GM12878 (cell line): ENCODE measurements around the gene TBCK.

Source experiments
- BHLHE40 ChIP-seq, 2 experiments: fragments of 450-650 bp in 1 of 2; IDR thresholded peaks; 2 replicates each; pipeline ENCODE4 v1.6.1; 2011 to 2017; ENCODE audit warnings: low read depth in 2 of 2, borderline replicate concordance in 1 of 2, improper control_type of control experiment in 1 of 2, low read length in 1 of 2, mild to moderate bottlenecking in 1 of 2
- BMI1 ChIP-seq: fragments of 450-650 bp; IDR thresholded peaks from 2 replicates; pipeline ENCODE4 v1.6.1; 2016; ENCODE audit warnings: mild to moderate bottlenecking, moderate library complexity, borderline replicate concordance
- CHD1 ChIP-seq: IDR thresholded peaks from 2 replicates; pipeline ENCODE4 v1.6.1; 2012; ENCODE audit warnings: low read depth, low read length, improper control_type of control experiment
- EP300 ChIP-seq, 2 experiments: fragments of 150-350 bp in 1 of 2; IDR thresholded peaks; 2 replicates each; pipeline ENCODE4 v1.6.1; 2011 to 2012; ENCODE audit warnings: low read depth in 2 of 2, low read length in 2 of 2, borderline replicate concordance in 1 of 2, improper control_type of control experiment in 1 of 2, inconsistent platforms in 1 of 2; ENCODE audit not compliant: control insufficient read depth in 1 of 2
- ESRRA ChIP-seq: IDR thresholded peaks from 2 replicates; pipeline ENCODE4 v1.6.1; 2012; ENCODE audit warnings: mild to moderate bottlenecking, low read length, improper control_type of control experiment
- EZH2 ChIP-seq: IDR thresholded peaks from 2 replicates; pipeline ENCODE4 v1.6.1; 2012; ENCODE audit warnings: low read depth, mild to moderate bottlenecking, control low read depth, inconsistent platforms, low read length, borderline replicate concordance; ENCODE audit not compliant: control insufficient read depth
- KAT2A ChIP-seq: conservative IDR thresholded peaks from 2 replicates; pipeline ENCODE4 v1.6.1; 2011; ENCODE audit warnings: low read depth, low read length; ENCODE audit not compliant: control insufficient read depth
- NRF1 ChIP-seq: conservative IDR thresholded peaks from 2 replicates; pipeline ENCODE4 v1.6.1; 2011; ENCODE audit warnings: mild to moderate bottlenecking, low read depth, low read length, improper control_type of control experiment
- POLR2AphosphoS2 ChIP-seq: IDR thresholded peaks from 2 replicates; pipeline ENCODE4 v1.6.1; 2011; ENCODE audit warnings: low read depth, mild to moderate bottlenecking, low read length, improper control_type of control experiment, moderate library complexity
- POLR2AphosphoS5 ChIP-seq: IDR thresholded peaks from 2 replicates; pipeline ENCODE4 v1.6.1; 2011; ENCODE audit warnings: mild to moderate bottlenecking, low read length, inconsistent platforms
- TCF12 ChIP-seq: IDR thresholded peaks from 2 replicates; pipeline ENCODE4 v1.6.1; 2011; ENCODE audit warnings: low read depth, mild to moderate bottlenecking, low read length
- YY1 ChIP-seq: IDR thresholded peaks from 2 replicates; pipeline ENCODE4 v1.6.1; 2011; ENCODE audit warnings: low read depth, mild to moderate bottlenecking, low read length
- TF ChIP-seq, protein P1 (sequence below): IDR thresholded peaks from 2 replicates; pipeline ENCODE4 v1.6.1; 2011; ENCODE audit warnings: low read depth, mild to moderate bottlenecking, low read length, moderate library complexity, borderline replicate concordance; ENCODE audit errors: extremely low read depth
- TF ChIP-seq, protein P2 (sequence below), 3 experiments: IDR thresholded peaks in 2 of 3; conservative IDR thresholded peaks in 1 of 3; 2 replicates each; pipeline ENCODE4 v1.5.1; 2011; ENCODE audit warnings: low read depth in 3 of 3, low read length in 3 of 3, mild to moderate bottlenecking in 3 of 3, control low read depth in 2 of 3, moderate library complexity in 2 of 3, inconsistent platforms in 1 of 3, mixed read lengths in 1 of 3; ENCODE audit not compliant: control insufficient read depth in 2 of 3, insufficient read depth in 1 of 3; ENCODE audit errors: extremely low read depth in 1 of 3

DNA sequence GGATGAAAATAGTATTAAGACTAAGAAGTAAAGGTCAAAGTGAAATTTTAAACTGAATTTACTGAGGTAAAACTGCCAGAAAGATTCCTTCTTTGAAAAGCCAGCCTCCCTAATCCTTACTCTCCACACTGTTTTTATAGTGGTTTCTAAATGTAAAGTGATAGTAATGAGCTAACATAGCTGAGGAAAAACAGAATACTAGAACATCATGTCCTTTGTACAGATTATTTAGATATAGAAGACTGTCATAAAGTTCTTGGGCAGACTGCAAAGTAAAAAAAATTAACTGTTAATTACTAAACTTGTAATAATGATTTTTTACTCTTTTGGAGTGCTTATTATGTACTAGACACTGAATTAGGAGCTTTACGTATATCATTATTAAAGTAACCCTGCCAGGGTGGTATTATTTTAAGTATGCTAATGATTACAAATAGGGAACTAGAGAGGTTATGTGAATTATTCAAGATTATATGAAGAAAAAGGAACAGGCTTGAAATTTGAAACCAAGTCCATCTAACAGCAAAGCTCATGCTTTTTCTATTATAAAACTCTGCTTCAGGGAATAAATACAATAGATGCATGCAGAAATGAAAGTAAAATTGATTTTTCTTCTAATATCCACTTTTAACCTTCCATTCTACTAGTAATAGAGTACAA, 150.5 kb downstream of the TBCK start:
- TF ChIP-seq POLR2AphosphoS5 (no peak), ESRRA (no peak), CHD1 (no peak), TCF12 (no peak), NRF1 (no peak), EZH2 (no peak), EP300 (IDR thresholded peaks at IDR 0.05; ENCODE audit: borderline replicate concordance in 1 of 2, control insufficient read depth in 1 of 2, low read depth in 2 of 2, low read length in 2 of 2) (no peak), YY1 (no peak), BMI1 (no peak), KAT2A (no peak), BHLHE40 (IDR thresholded peaks at IDR 0.05; ENCODE audit: borderline replicate concordance in 1 of 2, low read depth in 2 of 2, low read length in 1 of 2) (no peak), POLR2AphosphoS2 (no peak)
- TF ChIP-seq, protein P1, sequence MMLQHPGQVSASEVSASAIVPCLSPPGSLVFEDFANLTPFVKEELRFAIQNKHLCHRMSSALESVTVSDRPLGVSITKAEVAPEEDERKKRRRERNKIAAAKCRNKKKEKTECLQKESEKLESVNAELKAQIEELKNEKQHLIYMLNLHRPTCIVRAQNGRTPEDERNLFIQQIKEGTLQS: no peak
- TF ChIP-seq, protein P2, sequence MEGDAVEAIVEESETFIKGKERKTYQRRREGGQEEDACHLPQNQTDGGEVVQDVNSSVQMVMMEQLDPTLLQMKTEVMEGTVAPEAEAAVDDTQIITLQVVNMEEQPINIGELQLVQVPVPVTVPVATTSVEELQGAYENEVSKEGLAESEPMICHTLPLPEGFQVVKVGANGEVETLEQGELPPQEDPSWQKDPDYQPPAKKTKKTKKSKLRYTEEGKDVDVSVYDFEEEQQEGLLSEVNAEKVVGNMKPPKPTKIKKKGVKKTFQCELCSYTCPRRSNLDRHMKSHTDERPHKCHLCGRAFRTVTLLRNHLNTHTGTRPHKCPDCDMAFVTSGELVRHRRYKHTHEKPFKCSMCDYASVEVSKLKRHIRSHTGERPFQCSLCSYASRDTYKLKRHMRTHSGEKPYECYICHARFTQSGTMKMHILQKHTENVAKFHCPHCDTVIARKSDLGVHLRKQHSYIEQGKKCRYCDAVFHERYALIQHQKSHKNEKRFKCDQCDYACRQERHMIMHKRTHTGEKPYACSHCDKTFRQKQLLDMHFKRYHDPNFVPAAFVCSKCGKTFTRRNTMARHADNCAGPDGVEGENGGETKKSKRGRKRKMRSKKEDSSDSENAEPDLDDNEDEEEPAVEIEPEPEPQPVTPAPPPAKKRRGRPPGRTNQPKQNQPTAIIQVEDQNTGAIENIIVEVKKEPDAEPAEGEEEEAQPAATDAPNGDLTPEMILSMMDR (IDR thresholded peaks at IDR 0.05 in 2 of 3, conservative IDR thresholded peaks at IDR 0.05 in 1 of 3; ENCODE audit: control insufficient read depth in 2 of 3, extremely low read depth in 1 of 3, insufficient read depth in 1 of 3, low read depth in 3 of 3, low read length in 3 of 3): no peak
